ENCODE data around the gene SLC41A3. TPM values are rescaled to one million over a fixed set of nuclear protein-coding genes. Genes with fewer than 3 reads are reported as not detected.
"Not testable (repeated sequence)": the region's sequence is repeated elsewhere in the genome, so short reads cannot be mapped to it uniquely, and the experiment has no call there.

Gene SLC41A3
- total RNA-seq, 4 donors from 2014 or later, result 36.1 to 54.8 (median 46.3) TPM

- H3K4me1 ChIP-seq, result peaks cover 0 to 5% (median 0%) of the 10 kb centered on the region in 4 donors
- H3K27me3 ChIP-seq, result peaks cover 0 to 50% of the 10 kb centered on the region in 2 donors
- peaks cover 0 to 13% (median 0%) of the 10 kb centered on the region in 4 donors for H3K9me3 ChIP-seq
- TF ChIP-seq CTCF (IDR thresholded peaks at IDR 0.05) (no peak), EP300 (IDR thresholded peaks at IDR 0.05) (no peak), POLR2A (IDR thresholded peaks at IDR 0.05) (no peak)
- WGBS, 2 donors, result 89 to 97% methylated on average over 6 to 13 of the region's 14 CpGs
- H3K27ac ChIP-seq, result no peak overlapping the region
- DNase-seq (ENCODE audit: low spot score in 2 of 2), result no peak
- no peaks in the 10 kb centered on the region for H3K36me3 ChIP-seq
- no peak overlapping the region for H3K4me3 ChIP-seq
These were observed 123.9 kb downstream of the SLC41A3 start for GRCh38 chr3:125960066-125960424.

DNA sequence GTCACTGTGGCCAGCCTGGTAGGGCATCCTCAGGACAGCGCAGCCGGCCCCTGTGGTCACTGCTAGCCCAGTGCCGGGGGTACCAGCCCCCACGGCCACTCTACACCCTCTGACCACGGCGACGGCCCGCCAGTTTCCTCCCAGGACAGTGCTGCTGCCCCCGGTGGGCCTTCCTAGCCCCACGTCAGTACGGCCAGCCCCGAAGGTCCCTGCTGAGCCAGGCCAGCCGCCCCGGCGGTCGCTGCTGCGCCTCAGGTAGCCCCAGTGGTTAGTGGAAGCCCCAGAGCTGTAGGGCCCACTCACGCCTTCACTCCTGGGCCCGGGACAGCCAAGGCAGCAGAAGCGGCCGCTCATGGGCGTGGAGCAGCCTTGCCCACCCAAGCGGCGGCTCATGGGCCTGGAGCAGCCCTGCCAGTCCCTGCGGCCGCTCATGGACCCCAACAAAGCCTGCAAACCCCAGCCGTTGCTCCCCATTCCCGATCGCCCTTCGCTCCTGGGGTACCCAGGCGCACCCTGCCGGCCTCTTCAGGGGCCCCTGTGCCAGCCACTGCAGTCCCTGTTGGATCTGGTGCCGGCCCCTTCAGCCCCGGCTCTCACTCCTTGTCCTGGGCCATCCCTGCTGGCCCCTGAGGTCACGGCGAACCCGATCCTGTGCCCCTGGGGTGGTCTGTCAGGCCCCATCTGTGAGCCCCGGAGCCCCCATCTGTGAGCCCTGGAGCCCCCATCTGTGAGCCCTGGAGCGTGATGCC lies 124.4 kb downstream of the SLC41A3 start:
- H3K4me1 ChIP-seq, result peaks cover 0 to 5% (median 0%) of the 10 kb centered on the region in 4 donors
- H3K27ac ChIP-seq, result no peak overlapping the region
- H3K4me3 ChIP-seq, result no peak overlapping the region
- peaks cover 0 to 53% of the 10 kb centered on the region in 2 donors for H3K27me3 ChIP-seq
- no peaks in the 10 kb centered on the region for H3K36me3 ChIP-seq
- 95% methylated on average over 25 to 29 of the region's 39 CpGs for WGBS, 2 donors
- TF ChIP-seq EP300 (IDR thresholded peaks at IDR 0.05), result no peak
- no peak for TF ChIP-seq CTCF (IDR thresholded peaks at IDR 0.05)
- TF ChIP-seq POLR2A (IDR thresholded peaks at IDR 0.05), result no peak
- H3K9me3 ChIP-seq, result peaks cover 0 to 11% (median 0%) of the 10 kb centered on the region in 4 donors
- DNase-seq (ENCODE audit: low spot score in 2 of 2), result no peak

DNA sequence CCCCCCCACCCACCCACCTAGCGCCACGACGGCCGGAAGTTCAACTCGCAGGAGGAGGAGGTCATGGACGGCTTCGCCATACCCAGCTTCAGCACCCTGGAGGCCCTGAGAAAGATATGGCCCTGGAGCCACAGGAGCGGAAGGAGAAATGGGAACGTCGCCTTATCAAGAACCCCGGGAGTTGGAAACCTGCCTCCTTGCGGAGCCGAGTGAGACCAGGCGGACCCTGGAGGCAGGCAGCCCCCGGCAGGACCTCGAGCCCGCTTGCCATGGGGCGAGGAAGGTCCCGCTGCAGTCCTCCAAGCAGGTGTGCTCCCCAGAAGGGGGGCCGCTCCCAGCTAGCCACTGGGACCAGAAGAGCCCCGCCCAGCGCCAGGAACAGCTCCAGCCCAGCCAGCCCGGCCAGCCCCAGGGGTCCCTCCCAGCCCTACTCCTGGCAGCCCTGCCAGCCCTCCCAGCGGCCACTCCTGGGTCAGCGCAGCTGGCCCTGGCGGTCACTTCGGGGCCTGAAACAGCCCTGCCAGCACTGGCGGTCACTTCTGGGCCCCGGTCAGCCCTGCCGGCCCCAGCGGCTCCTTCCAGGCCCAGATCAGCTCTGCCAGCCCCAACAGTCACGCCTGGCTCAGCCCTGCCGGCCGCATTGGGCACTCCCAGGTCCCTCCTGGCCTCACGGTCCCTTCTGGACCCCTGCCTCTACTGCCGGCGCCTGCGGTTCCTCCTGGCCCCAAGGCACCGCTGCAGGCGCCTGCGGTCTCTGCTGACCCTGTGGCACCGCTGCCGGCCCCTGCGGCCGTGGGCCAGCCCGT lies 125.2 kb downstream of the SLC41A3 start:
- 71 to 82% methylated on average over 29 to 30 of the region's 46 CpGs for WGBS, 2 donors
- Histone ChIP-seq H3K9me3 (peaks cover 0 to 3% (median 0%) of the 10 kb centered on the region in 4 donors), H3K4me1 (peaks cover 0 to 5% (median 0%) of the 10 kb centered on the region in 4 donors), H3K36me3 (no peaks in the 10 kb centered on the region), H3K4me3 (no peak overlapping the region), H3K27ac (no peak overlapping the region), H3K27me3 (peaks cover 0 to 53% of the 10 kb centered on the region in 2 donors)
- DNase-seq (ENCODE audit: low spot score in 2 of 2), result no peak
- TF ChIP-seq CTCF (IDR thresholded peaks at IDR 0.05), result no peak
- no peak for TF ChIP-seq POLR2A (IDR thresholded peaks at IDR 0.05)
- TF ChIP-seq EP300 (IDR thresholded peaks at IDR 0.05), result no peak

- H3K4me3 ChIP-seq, result no peak overlapping the region
- DNase-seq (ENCODE audit: low spot score in 2 of 2), result no peak
- peaks cover 0 to 5% (median 0%) of the 10 kb centered on the region in 4 donors for H3K4me1 ChIP-seq
- H3K36me3 ChIP-seq, result no peaks in the 10 kb centered on the region
- no peak overlapping the region for H3K27ac ChIP-seq
- 8 to 34% methylated on average over 5 to 42 of the region's 75 CpGs for WGBS, 2 donors
- peaks cover 0 to 53% of the 10 kb centered on the region in 2 donors for H3K27me3 ChIP-seq
- H3K9me3 ChIP-seq, result peaks cover 0 to 3% (median 0%) of the 10 kb centered on the region in 4 donors
- TF ChIP-seq EP300 (IDR thresholded peaks at IDR 0.05), result no peak
- no peak for TF ChIP-seq CTCF (IDR thresholded peaks at IDR 0.05)
- no peak for TF ChIP-seq POLR2A (IDR thresholded peaks at IDR 0.05)
These were observed 126.0 kb downstream of the SLC41A3 start for GRCh38 chr3:125957674-125958510.

GRCh38 chr3:125957020-125957419 lies 126.9 kb downstream of the SLC41A3 start:
- WGBS, 2 donors, result 91 to 92% methylated on average over 4 of the region's 4 CpGs
- not testable (repeated sequence) for H3K4me1 ChIP-seq
- H3K27me3 ChIP-seq, result peaks cover 0 to 48% of the 10 kb centered on the region in 2 donors

More at GRCh38 chr3:125957020-125957419, 126.9 kb downstream of the SLC41A3 start:
- H3K36me3 ChIP-seq; H3K9me3 ChIP-seq; H3K27ac ChIP-seq; DNase-seq (ENCODE audit: low spot score in 2 of 2); H3K4me3 ChIP-seq: not testable (repeated sequence)
